ENCODE data around the gene ANKRD39.

- TF ChIP-seq POLR2A (IDR thresholded peaks at IDR 0.05) (no peak), CTCF (IDR thresholded peaks at IDR 0.05) (no peak)
These were observed 14.1 kb downstream of the ANKRD39 start, which contains the start of gene ANKRD23 for GRCh38 chr2:96843538-96844268.

All from testis (tissue), 2 donors.